BJ (cell line): ENCODE measurements around the gene SPSB4. TPM values are rescaled to one million over a fixed set of nuclear protein-coding genes. Genes with fewer than 3 reads are reported as not detected.
"Not testable (repeated sequence)": the region's sequence is repeated elsewhere in the genome, so short reads cannot be mapped to it uniquely, and the experiment has no call there.

Source experiments
- CTCF ChIA-PET: fragments of 350-600 bp; formaldehyde crosslinking; extraction: SDS; loops from one replicate; lab custom pipeline; 2021; ENCODE audit warnings: antibody characterized with exemption, inconsistent platforms; lab: Yijun Ruan, JAX
- POLR2A ChIA-PET: fragments of 300-600 bp; sonication (Branson Sonifier 250); formaldehyde crosslinking; extraction: SDS; loops from one replicate; lab custom pipeline; 2021; ENCODE audit warnings: antibody characterized with exemption; lab: Charles Lee
- DNase-seq: peaks from one replicate; pipeline ENCODE4 v3.0.0-alpha.2; 2011; ENCODE audit warnings: low read depth
- H3K27me3 ChIP-seq: 2 replicates; pipeline ENCODE4 v1.6.0; 2011; ENCODE audit warnings: low read length; ENCODE audit not compliant: control insufficient read depth, insufficient read depth
- H3K36me3 ChIP-seq: 2 replicates; pipeline ENCODE4 v1.5.1; 2011; ENCODE audit warnings: low read length; ENCODE audit not compliant: control insufficient read depth, insufficient read depth
- H3K4me3 ChIP-seq: 2 replicates; pipeline ENCODE4 v1.5.1; 2011; ENCODE audit warnings: low read depth, mild to moderate bottlenecking, control low read depth, low read length
- polyA plus RNA-seq: library from polyadenylated mRNA; depleted of rRNA; stranded (reverse); fragments of >200 nt; gene quantifications from 2 replicates; pipeline ENCODE4 v1.2.3, GENCODE V29; 2011
- TF ChIP-seq, protein P1 (sequence below): IDR thresholded peaks from 2 replicates; pipeline ENCODE4 v1.5.1; 2011; ENCODE audit warnings: low read depth, mild to moderate bottlenecking, control low read depth, inconsistent platforms, low read length, moderate library complexity; ENCODE audit not compliant: insufficient read depth

Gene SPSB4
- polyA plus RNA-seq, 1 experiment, result not detected

DNA sequence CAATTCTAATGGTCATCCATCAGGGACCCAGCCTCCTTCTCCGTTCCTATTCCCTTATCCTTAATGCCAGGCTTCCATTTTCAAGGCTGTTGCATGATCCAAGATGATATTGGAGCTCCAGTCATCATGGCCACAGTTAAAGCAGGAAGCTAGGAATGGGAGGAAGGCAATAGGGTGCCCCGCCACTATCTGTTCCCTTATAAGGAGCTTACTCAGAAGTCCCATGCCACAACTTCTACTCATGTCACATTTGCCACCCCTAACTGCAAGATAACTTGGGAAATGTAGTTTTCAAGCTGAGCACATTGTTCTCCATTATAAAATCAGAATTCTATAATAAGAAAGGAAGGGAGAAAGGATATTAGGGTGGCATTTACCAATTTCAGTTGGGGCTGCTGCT, 38.6 kb upstream of the SPSB4 start:
- CTCF ChIA-PET, result interaction anchor here (1.2 to 7.6 kb wide), 8 partner anchors 9 to 180 kb away, joined by 3 to 67 read pairs (median 8); no protein-coding TSS in a partner anchor

DNA sequence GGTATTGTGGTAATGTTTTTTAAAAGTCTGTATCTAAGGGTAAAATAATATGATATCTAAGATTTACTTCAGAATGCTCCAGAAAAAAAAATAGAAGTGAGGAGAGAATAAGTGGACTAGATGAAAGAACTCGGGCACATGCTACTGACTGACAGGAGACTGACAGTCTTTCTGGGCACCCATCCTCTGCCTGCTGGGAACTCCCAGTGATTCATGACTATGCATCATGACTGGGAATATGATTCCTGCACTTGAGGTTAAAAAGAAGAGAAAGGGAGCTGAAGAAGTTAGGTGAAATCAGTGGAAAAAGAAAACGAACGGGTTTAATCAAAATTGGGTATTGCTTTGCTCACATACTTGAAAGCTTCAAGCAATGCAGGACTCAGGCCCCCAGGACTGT, 35.7 kb upstream of the SPSB4 start:
- no peaks in the 10 kb centered on the region for H3K36me3 ChIP-seq
- TF ChIP-seq, protein P1, sequence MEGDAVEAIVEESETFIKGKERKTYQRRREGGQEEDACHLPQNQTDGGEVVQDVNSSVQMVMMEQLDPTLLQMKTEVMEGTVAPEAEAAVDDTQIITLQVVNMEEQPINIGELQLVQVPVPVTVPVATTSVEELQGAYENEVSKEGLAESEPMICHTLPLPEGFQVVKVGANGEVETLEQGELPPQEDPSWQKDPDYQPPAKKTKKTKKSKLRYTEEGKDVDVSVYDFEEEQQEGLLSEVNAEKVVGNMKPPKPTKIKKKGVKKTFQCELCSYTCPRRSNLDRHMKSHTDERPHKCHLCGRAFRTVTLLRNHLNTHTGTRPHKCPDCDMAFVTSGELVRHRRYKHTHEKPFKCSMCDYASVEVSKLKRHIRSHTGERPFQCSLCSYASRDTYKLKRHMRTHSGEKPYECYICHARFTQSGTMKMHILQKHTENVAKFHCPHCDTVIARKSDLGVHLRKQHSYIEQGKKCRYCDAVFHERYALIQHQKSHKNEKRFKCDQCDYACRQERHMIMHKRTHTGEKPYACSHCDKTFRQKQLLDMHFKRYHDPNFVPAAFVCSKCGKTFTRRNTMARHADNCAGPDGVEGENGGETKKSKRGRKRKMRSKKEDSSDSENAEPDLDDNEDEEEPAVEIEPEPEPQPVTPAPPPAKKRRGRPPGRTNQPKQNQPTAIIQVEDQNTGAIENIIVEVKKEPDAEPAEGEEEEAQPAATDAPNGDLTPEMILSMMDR, result no peak
- ChIA-PET POLR2A (no interaction called here), CTCF (interaction anchor here (1.5 to 7.6 kb wide), 2 partner anchors 16 to 89 kb away, joined by 3 to 67 read pairs; no protein-coding TSS in a partner anchor)
- no peak for DNase-seq
- H3K27me3 ChIP-seq, result no peaks in the 10 kb centered on the region
- H3K4me3 ChIP-seq, result no peak overlapping the region

More for the DNA sequence above, 38.6 kb upstream of the SPSB4 start:
- Histone ChIP-seq H3K27me3 (no peaks in the 10 kb centered on the region), H3K36me3 (no peaks in the 10 kb centered on the region), H3K4me3 (no peak overlapping the region)
- TF ChIP-seq, protein P1, result no peak
- POLR2A ChIA-PET, result no interaction called here
- no peak for DNase-seq

DNA sequence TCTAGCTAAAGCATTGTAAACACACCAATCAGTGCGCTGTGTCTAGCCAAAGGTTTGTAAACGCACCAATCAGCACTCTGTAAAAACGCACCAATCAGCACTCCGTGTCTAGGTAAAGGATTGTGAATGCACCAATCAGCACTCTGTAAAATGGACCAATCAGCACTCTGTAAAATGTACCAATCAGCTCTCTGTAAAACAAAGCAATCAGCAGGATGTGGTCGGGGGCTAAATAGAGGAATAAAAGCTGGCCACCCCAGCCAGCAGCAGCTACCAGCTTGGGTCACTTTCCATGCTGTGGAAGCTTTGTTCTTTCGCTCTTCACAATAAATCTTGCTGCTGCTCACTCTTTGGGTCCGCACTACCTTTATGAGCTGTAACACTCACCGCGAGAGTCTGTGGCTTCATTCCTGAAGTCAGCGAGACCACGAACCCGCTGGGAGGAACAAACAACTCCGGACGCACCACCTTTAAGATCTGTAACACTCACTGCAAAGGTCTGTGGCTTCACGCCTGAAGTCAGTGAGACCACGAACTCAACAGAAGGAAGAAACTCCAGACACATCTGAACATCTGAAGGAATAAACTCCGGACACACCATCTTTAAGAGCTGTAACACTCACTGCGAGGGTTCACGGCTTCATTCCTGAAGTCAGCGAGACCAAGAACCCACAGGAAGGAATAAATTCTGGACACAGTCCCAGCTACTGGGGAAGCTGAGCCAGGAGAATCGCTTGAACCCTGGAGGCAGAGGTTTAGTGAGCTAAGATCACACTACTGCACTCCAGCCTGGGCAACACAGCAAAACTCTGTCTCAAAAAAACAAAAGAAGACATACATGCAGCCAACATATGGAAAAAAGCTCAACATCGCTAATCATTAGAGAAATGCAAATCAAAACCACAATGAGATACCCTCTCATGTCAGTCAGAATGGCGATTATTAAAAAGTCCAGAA, 33.5 kb upstream of the SPSB4 start:
- POLR2A ChIA-PET, H3K4me3 ChIP-seq, H3K27me3 ChIP-seq, DNase-seq, H3K36me3 ChIP-seq: not testable (repeated sequence)
- CTCF ChIA-PET, result interaction anchor here (1.3 kb wide), 1 partner anchor 16 kb away, joined by 3 read pairs; no protein-coding TSS in a partner anchor

DNA sequence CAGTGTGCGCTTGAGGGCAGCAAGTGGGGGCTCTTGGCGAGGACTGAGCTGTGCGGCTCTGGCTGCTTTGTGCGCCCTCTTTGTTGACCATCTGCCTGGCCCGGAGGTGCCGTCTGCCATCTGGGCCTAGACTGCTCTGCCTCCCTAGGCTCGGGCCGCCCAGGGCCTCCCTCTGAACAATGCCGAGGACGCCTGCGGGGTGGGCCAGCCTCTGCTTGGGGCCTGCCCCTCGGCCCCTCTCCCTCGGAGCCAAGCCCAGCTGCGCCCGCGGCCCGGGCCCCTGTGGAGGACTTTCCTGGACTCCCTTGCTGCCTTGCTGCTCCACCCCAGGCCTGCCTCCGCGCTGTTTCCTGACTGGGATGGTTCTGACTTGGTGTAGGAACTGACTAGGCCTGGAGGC, 31.9 kb upstream of the SPSB4 start:
- no peak overlapping the region for H3K4me3 ChIP-seq

DNA sequence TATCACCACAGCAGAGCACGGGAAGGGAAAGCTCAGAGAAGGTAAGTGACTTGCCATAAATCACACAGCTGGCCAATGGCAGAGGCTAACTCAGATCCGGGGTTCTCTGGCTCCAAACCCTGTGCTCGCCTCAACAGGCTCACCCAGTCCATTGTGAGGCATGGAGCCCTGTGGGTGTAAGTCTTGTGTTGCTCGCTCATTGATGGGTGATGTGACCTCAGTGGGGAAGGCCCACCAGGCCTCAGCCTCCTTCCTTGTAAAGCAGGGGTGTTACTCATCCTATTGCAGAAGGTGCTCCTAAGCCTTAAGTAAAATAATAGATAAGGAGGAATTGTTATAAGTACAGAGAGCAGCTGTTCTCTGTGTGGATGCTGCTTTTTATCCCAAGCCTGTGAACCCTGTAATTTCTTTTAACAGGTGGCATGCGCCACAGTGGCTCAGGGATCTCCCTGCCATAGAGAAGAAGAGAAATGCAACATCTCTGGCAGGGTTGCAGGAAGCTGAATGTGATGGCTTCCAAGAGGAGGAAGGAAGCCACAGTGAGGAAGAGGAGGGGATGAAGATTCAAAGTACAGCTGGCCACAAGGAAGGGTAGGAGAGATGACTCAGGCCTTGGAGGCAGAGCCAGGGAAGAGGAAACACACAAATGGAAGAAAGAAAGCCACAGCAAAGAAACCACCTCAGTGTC, 30.9 kb upstream of the SPSB4 start:
- ChIA-PET POLR2A (no interaction called here), CTCF (interaction anchor here (0.8 to 1.9 kb wide), 3 partner anchors 9 to 171 kb away, joined by 3 to 9 read pairs (median 3); no protein-coding TSS in a partner anchor)
- no peaks in the 10 kb centered on the region for H3K36me3 ChIP-seq
- H3K27me3 ChIP-seq, result no peaks in the 10 kb centered on the region
- H3K4me3 ChIP-seq, result no peak overlapping the region
- no peak for DNase-seq
- TF ChIP-seq, protein P1, result no peak

More for the DNA sequence above, 31.9 kb upstream of the SPSB4 start:
- no peaks in the 10 kb centered on the region for H3K27me3 ChIP-seq
- TF ChIP-seq, protein P1, result no peak
- no peak for DNase-seq
- no peaks in the 10 kb centered on the region for H3K36me3 ChIP-seq
- ChIA-PET CTCF (interaction anchor here (1.9 kb wide), 1 partner anchor 8 kb away, joined by 9 read pairs; no protein-coding TSS in a partner anchor), POLR2A (no interaction called here)
